ENCODE data around the gene RBM26. TPM values are rescaled to one million over a fixed set of nuclear protein-coding genes. Genes with fewer than 3 reads are reported as not detected.
A peak's percentile ranks its signal among the peaks of the same experiment; 100 is the strongest.

RBM26 gene
- total and polyA plus RNA-seq, 2 donors (not counting 1 experiment from before 2014, with no cell fraction given): 19.9 to 20.3 TPM

- peaks cover 4% of the 10 kb centered on the region for H3K36me3 ChIP-seq (ENCODE audit: control insufficient read depth, insufficient read depth, low read length)
- H3K27ac ChIP-seq (ENCODE audit: insufficient read depth, low read length): no peak overlapping the region
- no peaks in the 10 kb centered on the region for H3K4me1 ChIP-seq (ENCODE audit: control insufficient read depth, extremely low read depth, insufficient read depth, low read length)
- H3K4me3 ChIP-seq (replicated peaks in 1 of 4; ENCODE audit: control extremely low read depth in 1 of 4, insufficient read depth in 1 of 4, low read depth in 3 of 4, low read length in 4 of 4): no peak overlapping the region
- no peaks in the 10 kb centered on the region for H4K20me1 ChIP-seq (ENCODE audit: control insufficient read depth, extremely low read depth, insufficient read depth, low read length)
- H3K79me2 ChIP-seq (ENCODE audit: control insufficient read depth, insufficient read depth, low read length): no peaks in the 10 kb centered on the region
- no peaks in the 10 kb centered on the region for H3K9me3 ChIP-seq (ENCODE audit: control insufficient read depth, insufficient read depth, low read depth, low read length)
- H3K27me3 ChIP-seq (ENCODE audit: control insufficient read depth, insufficient read depth, low read length): no peaks in the 10 kb centered on the region
- no peak overlapping the region for H3K4me2 ChIP-seq (ENCODE audit: extremely low read depth, insufficient read depth, low read length)
- H2AFZ ChIP-seq (ENCODE audit: low read length): no peak overlapping the region
- peak in 1 of 2 donors; percentile 4 for DNase-seq (ENCODE audit: low read depth in 2 of 2)
- no peak overlapping the region for H3K9ac ChIP-seq (ENCODE audit: insufficient read depth, low read length)
- no peak for TF ChIP-seq CTCF (conservative IDR thresholded peaks at IDR 0.05 in 1 of 2, IDR thresholded peaks at IDR 0.05 in 1 of 2; ENCODE audit: low read depth in 1 of 2, low read length in 2 of 2)
- no peak for TF ChIP-seq EZH2 (IDR thresholded peaks at IDR 0.05; ENCODE audit: low read length, missing control alignments)
Measured at GRCh38 chr13:79340490-79340889, 65.6 kb downstream of the RBM26 start.

- DNase-seq (ENCODE audit: low read depth in 2 of 2): no peak
- Histone ChIP-seq H4K20me1 (ENCODE audit: control insufficient read depth, extremely low read depth, insufficient read depth, low read length) (no peaks in the 10 kb centered on the region), H3K27ac (ENCODE audit: insufficient read depth, low read length) (no peak overlapping the region), H3K9me3 (ENCODE audit: control insufficient read depth, insufficient read depth, low read depth, low read length) (no peaks in the 10 kb centered on the region), H2AFZ (ENCODE audit: low read length) (no peak overlapping the region), H3K4me2 (ENCODE audit: extremely low read depth, insufficient read depth, low read length) (no peak overlapping the region), H3K4me1 (ENCODE audit: control insufficient read depth, extremely low read depth, insufficient read depth, low read length) (no peaks in the 10 kb centered on the region), H3K4me3 (replicated peaks in 1 of 4; ENCODE audit: control extremely low read depth in 1 of 4, insufficient read depth in 1 of 4, low read depth in 3 of 4, low read length in 4 of 4) (no peak overlapping the region), H3K79me2 (ENCODE audit: control insufficient read depth, insufficient read depth, low read length) (no peaks in the 10 kb centered on the region), H3K9ac (ENCODE audit: insufficient read depth, low read length) (no peak overlapping the region), H3K27me3 (ENCODE audit: control insufficient read depth, insufficient read depth, low read length) (no peaks in the 10 kb centered on the region), H3K36me3 (ENCODE audit: control insufficient read depth, insufficient read depth, low read length) (peaks cover 7% of the 10 kb centered on the region)
- TF ChIP-seq EZH2 (IDR thresholded peaks at IDR 0.05; ENCODE audit: low read length, missing control alignments): no peak
Measured at GRCh38 chr13:79338343-79338742, 67.7 kb downstream of the RBM26 start.

- H4K20me1 ChIP-seq (ENCODE audit: control insufficient read depth, extremely low read depth, insufficient read depth, low read length): no peaks in the 10 kb centered on the region
- H3K9ac ChIP-seq (ENCODE audit: insufficient read depth, low read length): no peak overlapping the region
- TF ChIP-seq EZH2 (IDR thresholded peaks at IDR 0.05; ENCODE audit: low read length, missing control alignments) (no peak), CTCF (conservative IDR thresholded peaks at IDR 0.05 in 1 of 2, IDR thresholded peaks at IDR 0.05 in 1 of 2; ENCODE audit: low read depth in 1 of 2, low read length in 2 of 2) (no peak)
- no peak for DNase-seq (ENCODE audit: low read depth in 2 of 2)
- no peak overlapping the region for H3K4me3 ChIP-seq (replicated peaks in 1 of 4; ENCODE audit: control extremely low read depth in 1 of 4, insufficient read depth in 1 of 4, low read depth in 3 of 4, low read length in 4 of 4)
- peaks cover 7% of the 10 kb centered on the region for H3K36me3 ChIP-seq (ENCODE audit: control insufficient read depth, insufficient read depth, low read length)
- no peaks in the 10 kb centered on the region for H3K4me1 ChIP-seq (ENCODE audit: control insufficient read depth, extremely low read depth, insufficient read depth, low read length)
- H3K27me3 ChIP-seq (ENCODE audit: control insufficient read depth, insufficient read depth, low read length): no peaks in the 10 kb centered on the region
- no peak overlapping the region for H3K4me2 ChIP-seq (ENCODE audit: extremely low read depth, insufficient read depth, low read length)
- H2AFZ ChIP-seq (ENCODE audit: low read length): no peak overlapping the region
- H3K79me2 ChIP-seq (ENCODE audit: control insufficient read depth, insufficient read depth, low read length): no peaks in the 10 kb centered on the region
- no peaks in the 10 kb centered on the region for H3K9me3 ChIP-seq (ENCODE audit: control insufficient read depth, insufficient read depth, low read depth, low read length)
- H3K27ac ChIP-seq (ENCODE audit: insufficient read depth, low read length): no peak overlapping the region
Measured at GRCh38 chr13:79336966-79337365, 69.1 kb downstream of the RBM26 start.

All from fibroblast of lung (primary cell).